Keratinocyte (primary cell): ENCODE results near the gene EXOC8. TPM values are rescaled to one million over a fixed set of nuclear protein-coding genes. Genes with fewer than 3 reads are reported as not detected.
A peak's percentile ranks its signal among the peaks of the same experiment; 100 is the strongest.

Source experiments
- DNase-seq: peaks from one replicate; pipeline ENCODE4 v3.0.0-alpha.2; 2011; ENCODE audit warnings: low read depth, missing footprints, low spot score
- FAIRE-seq: peaks from 2 replicates; lab custom pipeline; 2011; peaks lifted over from hg19 to GRCh38; lab: Jason Lieb, UNC
- H2AFZ ChIP-seq: 2 replicates; pipeline ENCODE4 v1.6.0; 2012; ENCODE audit warnings: low read length, control low read depth, inconsistent platforms; ENCODE audit not compliant: control insufficient read depth
- H3K27ac ChIP-seq: 2 replicates; pipeline ENCODE4 v1.5.1; 2011; ENCODE audit warnings: low read length; ENCODE audit not compliant: control insufficient read depth, insufficient read depth
- H3K27me3 ChIP-seq: 3 replicates; pipeline ENCODE4 v1.6.0; 2011; ENCODE audit warnings: low read length; ENCODE audit not compliant: control insufficient read depth, insufficient read depth; ENCODE audit errors: extremely low read depth
- H3K36me3 ChIP-seq, 2 experiments: 2 replicates in 1 of 2; 3 replicates in 1 of 2; pipeline ENCODE4 v1.5.1; 2011; ENCODE audit warnings: low read length in 2 of 2, mild to moderate bottlenecking in 1 of 2; ENCODE audit not compliant: control insufficient read depth in 2 of 2, insufficient read depth in 2 of 2; ENCODE audit errors: extremely low read depth in 1 of 2
- H3K4me1 ChIP-seq: 3 replicates; pipeline ENCODE4 v1.5.1; 2011; ENCODE audit warnings: low read length; ENCODE audit not compliant: control insufficient read depth, insufficient read depth; ENCODE audit errors: extremely low read depth
- H3K4me2 ChIP-seq: 3 replicates; pipeline ENCODE4 v1.6.0; 2011; ENCODE audit warnings: low read depth, low read length; ENCODE audit not compliant: control insufficient read depth, insufficient read depth; ENCODE audit errors: extremely low read depth
- H3K4me3 ChIP-seq, 3 experiments: fragments of 200-600 bp in 1 of 3; sonication (generic) in 1 of 3; 2 replicates in 2 of 3; 3 replicates in 1 of 3; pipeline ENCODE4 v1.5.1; 2011 to 2016; ENCODE audit warnings: low read length in 3 of 3, mild to moderate bottlenecking in 3 of 3, control low read depth in 2 of 3, inconsistent platforms in 1 of 3, low read depth in 1 of 3, mixed read lengths in 1 of 3, mixed run types in 1 of 3, moderate library complexity in 1 of 3; ENCODE audit not compliant: control insufficient read depth in 2 of 3, insufficient read depth in 2 of 3; ENCODE audit errors: extremely low read depth in 1 of 3
- H3K79me2 ChIP-seq: 2 replicates; pipeline ENCODE4 v1.6.0; 2012; ENCODE audit warnings: low read length; ENCODE audit not compliant: control insufficient read depth, insufficient read depth
- H3K9ac ChIP-seq: 3 replicates; pipeline ENCODE4 v1.6.0; 2011; ENCODE audit warnings: low read length; ENCODE audit not compliant: control insufficient read depth, insufficient read depth; ENCODE audit errors: extremely low read depth
- H3K9me1 ChIP-seq: 3 replicates; pipeline ENCODE4 v1.6.0; 2011; ENCODE audit warnings: low read length; ENCODE audit not compliant: control insufficient read depth, insufficient read depth; ENCODE audit errors: extremely low read depth
- H3K9me3 ChIP-seq: 2 replicates; pipeline ENCODE4 v1.5.1; 2012; ENCODE audit warnings: low read depth, low read length; ENCODE audit not compliant: control insufficient read depth
- H4K20me1 ChIP-seq: 3 replicates; pipeline ENCODE4 v1.6.0; 2011; ENCODE audit warnings: low read length; ENCODE audit not compliant: control insufficient read depth, insufficient read depth; ENCODE audit errors: extremely low read depth
- CTCF ChIP-seq, 3 experiments: IDR thresholded peaks in 1 of 3; conservative IDR thresholded peaks in 1 of 3; optimal IDR thresholded peaks in 1 of 3; 2 replicates in 2 of 3; 3 replicates in 1 of 3; pipeline versions ENCODE3 to v1.5.1; 2011; ENCODE audit warnings: low read length in 3 of 3, mild to moderate bottlenecking in 3 of 3, moderate library complexity in 2 of 3, control low read depth in 1 of 3, inconsistent platforms in 1 of 3; ENCODE audit not compliant: insufficient read depth in 2 of 3; ENCODE audit errors: extremely low read depth in 1 of 3
- EZH2 ChIP-seq: IDR thresholded peaks from one replicate; pipeline ENCODE4 v1.6.1; 2012; ENCODE audit warnings: inconsistent platforms, mild to moderate bottlenecking, low read length, moderate library complexity
- dilution Hi-C: fragments of 300-500 bp; cut with MboI; formaldehyde crosslinking; loops from one replicate; pipeline ENCODE4 v1.7.0; 2020; ENCODE audit warnings: low sequenced_read_pairs; ENCODE audit not compliant: extremely low pct_ligation_motif_present
- polyA plus RNA-seq, 5 experiments: library from polyadenylated mRNA; depleted of rRNA in 3 of 5; stranded (reverse) in 3 of 5; stranded (forward) in 1 of 5; unstranded in 1 of 5; fragments of >200 nt; gene quantifications; 1 replicate in 1 of 5; 2 replicates in 3 of 5; 3 replicates in 1 of 5; pipeline versions ENCODE4 v1.2.1 to v1.2.3, GENCODE V29; 2011 to 2012; ENCODE audit warnings: missing spikeins in 2 of 5, low read depth in 1 of 5, low replicate concordance in 1 of 5

Gene EXOC8
- polyA plus RNA-seq, 1 donor (not counting 4 experiments of a cell fraction or from before 2014, with no cell fraction given): 6.9 TPM

GRCh38 chr1:231335663-231336602 is 1.7 kb downstream of the EXOC8 start:
- Histone ChIP-seq H3K27ac (peak overlapping the region; percentile 100), H3K4me1 (peaks cover 48% of the 10 kb centered on the region), H3K36me3 (peaks cover 1 to 3% of the 10 kb centered on the region in 2 experiments), H2AFZ (no peak overlapping the region), H3K27me3 (no peaks in the 10 kb centered on the region), H3K9me3 (no peaks in the 10 kb centered on the region), H3K4me2 (peak overlapping the region; percentile 89), H3K79me2 (peaks cover 78% of the 10 kb centered on the region), H3K4me3 (peak overlapping the region; percentile 69 to 98 (median 90)), H3K9me1 (no peaks in the 10 kb centered on the region), H4K20me1 (peaks cover 18% of the 10 kb centered on the region), H3K9ac (peak overlapping the region; percentile 99)
- dilution Hi-C loops: no loop called here
- FAIRE-seq (no peak), DNase-seq (no peak)
- TF ChIP-seq CTCF (optimal IDR thresholded peaks at IDR 0.05 in 1 of 3, IDR thresholded peaks at IDR 0.05 in 1 of 3, conservative IDR thresholded peaks at IDR 0.05 in 1 of 3; ENCODE audit: extremely low read depth in 1 of 3, insufficient read depth in 2 of 3, low read length in 3 of 3) (no peak), EZH2 (no peak)

- H3K27me3 ChIP-seq: no peaks in the 10 kb centered on the region
- TF ChIP-seq EZH2 (no peak), CTCF (optimal IDR thresholded peaks at IDR 0.05 in 1 of 3, IDR thresholded peaks at IDR 0.05 in 1 of 3, conservative IDR thresholded peaks at IDR 0.05 in 1 of 3; ENCODE audit: extremely low read depth in 1 of 3, insufficient read depth in 2 of 3, low read length in 3 of 3) (no peak)
- peaks cover 18% of the 10 kb centered on the region for H4K20me1 ChIP-seq
- peak overlapping the region; percentile 89 for H3K4me2 ChIP-seq
- dilution Hi-C loops: no loop called here
- H3K9ac ChIP-seq: no peak overlapping the region
- peaks cover 42% of the 10 kb centered on the region for H3K4me1 ChIP-seq
- H3K36me3 ChIP-seq: peaks cover 1 to 3% of the 10 kb centered on the region in 2 experiments
- H2AFZ ChIP-seq: no peak overlapping the region
- H3K4me3 ChIP-seq: peak overlapping the region; percentile 18 to 90 (median 65)
- H3K79me2 ChIP-seq: peaks cover 78% of the 10 kb centered on the region
- DNase-seq: no peak
- FAIRE-seq: no peak
- no peaks in the 10 kb centered on the region for H3K9me3 ChIP-seq
- no peak overlapping the region for H3K27ac ChIP-seq
- H3K9me1 ChIP-seq: no peaks in the 10 kb centered on the region
Observed at GRCh38 chr1:231334952-231335351, 2.7 kb downstream of the EXOC8 start.
